Urinary bladder (tissue), 4 donors: Measurements from ENCODE around the gene LSM7. TPM values are rescaled to one million over a fixed set of nuclear protein-coding genes. Genes with fewer than 3 reads are reported as not detected.
"Not testable (repeated sequence)": the region's sequence is repeated elsewhere in the genome, so short reads cannot be mapped to it uniquely, and the experiment has no call there.

ENCODE experiments used
- DNase-seq: peaks from one replicate; pipeline ENCODE4 v3.0.0-alpha.2; 2015; ENCODE audit errors: extremely low spot score
- H3K27ac ChIP-seq: one replicate; pipeline ENCODE4 v1.5.1; 2013; ENCODE audit warnings: low read depth, mild to moderate bottlenecking, moderate library complexity
- H3K36me3 ChIP-seq: one replicate; pipeline ENCODE4 v1.6.1; 2013; ENCODE audit warnings: mild to moderate bottlenecking, moderate library complexity; ENCODE audit not compliant: insufficient read depth
- H3K4me1 ChIP-seq: one replicate; pipeline ENCODE4 v1.6.1; 2013; ENCODE audit warnings: mild to moderate bottlenecking, moderate library complexity; ENCODE audit not compliant: insufficient read depth
- H3K4me3 ChIP-seq: one replicate; pipeline ENCODE4 v1.5.1; 2013; ENCODE audit warnings: low read depth, low read length
- WGBS: extraction: QIAGEN DNeasy Blood & Tissue Kit; methylation state at CpG from one replicate; pipeline ENCODE4 v1.1.7; 2013; 5-methylcytosine and 5-hydroxymethylcytosine counted together
- polyA plus RNA-seq: library from polyadenylated mRNA; stranded (reverse); fragments of 200-250 nt; gene quantifications from one replicate; pipeline ENCODE4 v1.2.3, GENCODE V29; 2013
- total RNA-seq: library from RNA; depleted of rRNA; stranded (reverse); fragments of >200 nt; gene quantifications from one replicate; pipeline ENCODE4 v1.2.3, GENCODE V29; 2014
- donor health status: healthy with polysubstance abuse.
- donor health status: healthy.

The LSM7 gene
- total and polyA plus RNA-seq, 2 donors = 46.5 to 189 TPM

GRCh38 chr19:2282862-2283237 is 45.5 kb downstream of the LSM7 start:
- WGBS = 68% methylated on average over 11 of the region's 11 CpGs
- DNase-seq = no peak
- H3K4me1 ChIP-seq = no peaks in the 10 kb centered on the region
- no peak overlapping the region for H3K27ac ChIP-seq
- no peaks in the 10 kb centered on the region for H3K36me3 ChIP-seq
- no peak overlapping the region for H3K4me3 ChIP-seq

DNA sequence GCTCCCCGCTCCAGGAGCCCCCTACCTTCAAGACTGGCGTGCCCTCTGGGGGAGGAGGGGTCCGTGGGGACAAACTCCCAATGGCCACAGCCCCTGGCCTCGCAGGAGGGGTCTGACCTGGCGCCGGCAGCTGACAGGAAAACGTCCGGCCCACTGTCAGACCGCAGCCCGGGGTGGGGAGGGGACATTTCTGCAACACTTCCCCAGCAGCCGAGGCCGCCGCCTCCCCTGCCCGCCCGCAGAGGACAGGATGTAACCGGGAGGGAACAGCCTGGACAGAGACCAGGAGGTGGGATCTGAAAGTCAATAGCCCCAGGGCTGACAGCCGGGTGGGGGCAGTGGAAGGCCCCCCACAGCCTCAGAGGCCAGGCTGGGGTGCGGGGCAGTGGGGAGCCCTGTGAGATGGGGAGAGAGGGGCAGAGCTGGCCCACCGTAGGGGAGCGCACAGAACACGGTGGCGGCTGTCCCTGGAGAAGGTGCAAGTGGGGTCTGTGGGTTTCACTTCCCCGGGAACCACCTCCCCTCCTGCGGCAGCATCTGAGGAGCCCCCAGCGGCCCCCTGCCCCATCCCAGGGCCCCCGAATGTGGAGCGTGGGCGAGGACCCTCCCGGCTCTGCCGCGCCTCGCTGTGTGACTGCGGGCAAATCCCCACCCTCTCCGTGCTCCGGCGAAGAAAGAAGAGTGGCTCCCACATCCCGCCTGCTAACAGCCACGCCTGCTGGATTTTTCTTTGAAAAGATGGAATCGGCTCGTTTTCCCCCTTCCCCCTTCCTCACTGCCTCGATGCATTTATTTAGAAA is 46.1 kb downstream of the LSM7 start, which contains the start of gene PEAK3:
TSS of gene PEAK3 (minus strand) at position 114 of the 800 bp plus-strand sequence. CDS start 1,244 bp downstream, outside the sequence.
- DNase-seq = no peak
- no peaks in the 10 kb centered on the region for H3K36me3 ChIP-seq
- no peaks in the 10 kb centered on the region for H3K4me1 ChIP-seq
- 13% methylated on average over 41 of the region's 41 CpGs for WGBS
- no peak within 1 kb of the TSS for H3K27ac ChIP-seq
- H3K4me3 ChIP-seq = peak within 1 kb of the TSS; percentile 33

DNA sequence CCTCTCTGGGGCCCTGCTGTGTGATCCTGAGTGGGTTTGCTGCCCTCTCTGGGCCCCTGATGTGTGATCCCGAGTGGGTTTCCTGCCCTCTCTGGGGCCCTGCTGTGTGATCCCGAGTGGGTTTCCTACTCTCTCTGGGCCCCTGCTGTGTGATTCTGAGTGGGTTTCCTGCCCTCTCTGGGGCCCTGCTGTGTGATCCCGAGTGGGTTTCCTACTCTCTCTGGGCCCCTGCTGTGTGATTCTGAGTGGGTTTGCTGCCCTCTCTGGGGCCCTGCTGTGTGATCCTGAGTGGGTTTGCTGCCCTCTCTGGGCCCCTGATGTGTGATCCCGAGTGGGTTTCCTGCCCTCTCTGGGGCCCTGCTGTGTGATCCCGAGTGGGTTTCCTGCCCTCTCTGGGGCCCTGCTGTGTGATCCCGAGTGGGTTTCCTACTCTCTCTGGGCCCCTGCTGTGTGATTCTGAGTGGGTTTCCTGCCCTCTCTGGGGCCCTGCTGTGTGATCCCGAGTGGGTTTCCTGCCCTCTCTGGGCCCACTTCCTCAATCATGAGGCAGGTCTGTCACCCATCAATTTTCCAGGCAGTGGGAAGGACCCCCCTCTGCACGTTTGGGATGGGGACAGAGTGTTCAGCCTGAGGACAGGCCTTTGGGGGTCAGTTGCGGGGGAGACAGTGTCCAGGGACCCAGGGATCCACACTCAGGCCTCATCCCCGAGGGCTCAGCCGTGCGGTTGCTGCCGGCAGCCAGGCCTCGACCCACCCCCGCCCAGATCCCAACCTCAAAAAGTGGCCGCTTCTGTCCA is 46.9 kb downstream of the LSM7 start:
- H3K4me3 ChIP-seq = peak overlapping the region; percentile 33
- not testable (repeated sequence) for DNase-seq, H3K27ac ChIP-seq, H3K36me3 ChIP-seq, H3K4me1 ChIP-seq
- 27% methylated on average over 16 of the region's 16 CpGs for WGBS

DNA sequence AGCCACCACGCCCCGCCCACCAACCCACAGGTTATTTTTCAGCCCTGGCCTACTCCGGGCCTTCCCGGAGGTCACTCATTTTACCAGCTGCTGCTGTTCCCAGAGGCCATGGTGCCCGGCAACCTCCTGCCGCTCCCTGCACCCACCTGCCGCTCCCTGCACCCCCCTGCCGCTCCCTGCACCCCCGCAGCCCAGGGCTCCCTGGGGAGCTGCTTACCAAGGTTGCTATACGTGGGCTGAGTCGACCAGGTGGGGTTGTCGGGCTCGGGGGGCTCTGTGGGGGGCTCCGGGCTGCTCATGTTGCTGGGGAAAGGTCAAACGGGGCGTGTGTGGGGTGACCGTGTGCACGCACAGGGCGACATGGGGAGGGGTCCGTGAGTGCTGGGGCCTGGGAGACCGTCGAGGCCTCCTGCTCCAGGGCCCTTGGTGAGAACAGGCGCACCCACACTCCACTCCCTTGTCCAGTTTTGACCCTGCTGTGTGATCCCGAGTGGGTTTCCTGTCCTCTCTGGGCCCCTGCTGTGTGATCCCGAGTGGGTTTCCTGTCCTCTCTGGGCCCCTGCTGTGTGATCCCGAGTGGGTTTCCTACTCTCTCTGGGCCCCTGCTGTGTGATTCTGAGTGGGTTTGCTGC is 47.6 kb downstream of the LSM7 start:
- DNase-seq = no peak
- no peaks in the 10 kb centered on the region for H3K4me1 ChIP-seq
- no peak overlapping the region for H3K27ac ChIP-seq
- H3K36me3 ChIP-seq = no peaks in the 10 kb centered on the region
- H3K4me3 ChIP-seq = no peak overlapping the region
- WGBS = 77% methylated on average over 26 of the region's 26 CpGs

DNA sequence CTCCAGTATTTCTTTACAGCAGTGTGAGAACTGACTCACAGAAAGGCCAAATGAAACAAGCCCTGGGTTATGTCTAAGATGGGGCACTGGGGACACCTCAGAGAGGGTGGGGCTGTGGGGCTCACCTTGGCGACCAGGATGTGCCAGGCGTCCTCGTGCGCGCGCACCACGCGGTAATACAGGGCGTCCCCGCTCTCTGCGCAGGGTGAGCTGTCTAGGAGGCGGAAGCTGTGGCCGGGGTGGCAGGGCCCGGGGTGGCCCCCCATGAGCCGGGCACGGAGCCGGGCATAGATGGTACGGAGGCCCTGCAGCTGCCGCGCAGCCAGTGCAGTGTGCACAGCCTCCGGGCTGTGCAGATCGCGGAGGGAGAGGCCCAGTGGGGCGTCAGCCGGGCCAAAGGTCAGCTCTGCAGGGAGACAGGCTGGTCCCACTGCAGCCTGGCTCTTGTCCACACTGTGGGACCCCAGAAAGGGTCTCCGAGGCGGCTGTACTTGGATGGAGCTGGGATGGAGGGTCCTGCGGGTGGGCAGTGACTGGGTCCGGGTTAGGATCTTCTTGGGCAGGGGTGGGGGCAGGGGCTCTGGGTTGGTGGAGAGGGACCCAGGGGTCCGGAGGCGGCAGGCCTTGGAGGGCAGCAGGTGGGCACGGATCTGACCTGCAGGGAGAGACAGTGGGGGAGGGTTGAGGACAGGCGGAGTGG is 49.8 kb downstream of the LSM7 start:
- DNase-seq = no peak
- Histone ChIP-seq H3K27ac (no peak overlapping the region), H3K36me3 (no peaks in the 10 kb centered on the region), H3K4me3 (no peak overlapping the region), H3K4me1 (no peaks in the 10 kb centered on the region)
- 89% methylated on average over 33 of the region's 33 CpGs for WGBS

DNA sequence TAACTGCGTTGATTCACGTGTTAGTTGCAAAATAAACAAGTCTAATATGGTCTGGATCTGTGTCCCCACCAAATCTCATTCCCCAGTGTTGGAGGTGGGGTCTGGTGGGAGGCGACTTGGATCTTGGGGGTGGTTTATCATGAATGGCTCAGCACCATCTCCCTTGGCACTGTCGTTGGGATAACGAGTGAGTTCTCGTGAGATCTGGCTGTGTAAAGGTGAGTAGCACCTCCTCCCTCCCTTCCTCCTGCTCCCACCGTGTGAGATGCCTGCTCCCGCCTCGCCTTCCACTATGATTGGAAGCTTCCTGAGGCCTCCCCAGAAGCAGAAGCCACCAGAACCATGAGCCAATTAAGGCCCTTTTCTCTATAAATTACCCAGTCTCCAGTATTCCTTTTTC is 51.2 kb downstream of the LSM7 start:
- H3K4me3 ChIP-seq = no peak overlapping the region
- H3K4me1 ChIP-seq = no peaks in the 10 kb centered on the region
- no peak overlapping the region for H3K27ac ChIP-seq
- 81% methylated on average over 9 of the region's 9 CpGs for WGBS
- no peaks in the 10 kb centered on the region for H3K36me3 ChIP-seq
- no peak for DNase-seq

GRCh38 chr19:2276429-2276986 is 51.9 kb downstream of the LSM7 start:
- Histone ChIP-seq H3K27ac (no peak overlapping the region), H3K4me1 (no peaks in the 10 kb centered on the region), H3K4me3 (no peak overlapping the region), H3K36me3 (no peaks in the 10 kb centered on the region)
- no peak for DNase-seq
- 91% methylated on average over 28 of the region's 28 CpGs for WGBS

GRCh38 chr19:2275588-2276428 is 52.6 kb downstream of the LSM7 start:
- no peaks in the 10 kb centered on the region for H3K4me1 ChIP-seq
- H3K27ac ChIP-seq = no peak overlapping the region
- H3K4me3 ChIP-seq = no peak overlapping the region
- no peaks in the 10 kb centered on the region for H3K36me3 ChIP-seq
- 62% methylated on average over 74 of the region's 74 CpGs for WGBS
- DNase-seq = no peak

GRCh38 chr19:2274931-2275535 is 53.4 kb downstream of the LSM7 start:
- no peak overlapping the region for H3K27ac ChIP-seq
- no peaks in the 10 kb centered on the region for H3K4me1 ChIP-seq
- H3K36me3 ChIP-seq = no peaks in the 10 kb centered on the region
- DNase-seq = no peak
- H3K4me3 ChIP-seq = no peak overlapping the region
- WGBS = 55% methylated on average over 16 of the region's 16 CpGs

GRCh38 chr19:2274185-2274711 is 54.1 kb downstream of the LSM7 start:
- no peak overlapping the region for H3K27ac ChIP-seq
- 88% methylated on average over 9 of the region's 9 CpGs for WGBS

DNA sequence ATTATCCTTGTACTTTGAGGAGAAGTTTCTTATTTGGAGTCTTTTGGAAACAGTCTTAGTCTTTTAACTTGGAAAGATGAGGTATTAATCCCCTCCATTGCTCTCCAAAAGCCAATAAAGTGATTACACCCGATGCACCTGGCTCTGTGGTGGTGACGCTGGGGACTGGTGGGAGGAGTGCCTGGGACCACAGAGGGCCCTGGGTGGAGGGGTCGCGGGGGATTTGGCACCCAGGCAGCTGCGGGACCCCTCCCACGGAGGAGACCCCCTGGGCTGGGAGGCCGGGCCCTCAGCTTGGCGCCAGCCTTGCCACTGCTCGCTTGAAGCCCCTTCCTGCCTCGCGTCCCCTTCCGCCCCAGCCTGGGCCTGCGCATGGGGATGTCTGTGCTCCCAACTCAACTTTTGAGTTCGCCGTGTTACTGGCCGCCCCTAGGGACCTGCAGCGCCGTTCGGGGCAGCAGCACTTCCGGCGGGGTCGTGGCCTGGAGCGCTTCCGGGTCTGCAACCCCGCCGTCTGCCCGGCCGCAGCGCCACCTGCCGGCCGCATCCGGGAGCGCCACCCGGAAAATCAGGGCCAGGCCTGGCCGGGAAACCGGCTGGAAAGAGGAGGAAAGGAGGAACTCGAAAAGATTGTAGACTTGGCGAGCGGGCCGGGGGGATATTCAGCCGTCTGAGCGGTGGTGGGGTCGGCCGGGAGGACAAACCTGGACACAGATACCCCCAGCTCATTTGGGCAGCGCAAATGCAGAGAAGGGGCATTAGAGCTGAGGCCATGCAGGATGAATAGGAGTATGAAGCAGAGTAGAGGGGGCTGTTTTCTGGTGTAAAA is 54.8 kb downstream of the LSM7 start:
- Histone ChIP-seq H3K4me1 (no peaks in the 10 kb centered on the region), H3K36me3 (no peaks in the 10 kb centered on the region), H3K4me3 (no peak overlapping the region), H3K27ac (peak overlapping the region; percentile 42)
- WGBS = 13% methylated on average over 45 of the region's 45 CpGs
- DNase-seq = no peak

More at GRCh38 chr19:2274185-2274711, 54.1 kb downstream of the LSM7 start:
- no peak overlapping the region for H3K4me3 ChIP-seq
- no peaks in the 10 kb centered on the region for H3K4me1 ChIP-seq
- no peaks in the 10 kb centered on the region for H3K36me3 ChIP-seq
- no peak for DNase-seq
